HG02973 (cell line): ENCODE measurements around the gene SLC13A2.
A peak's percentile ranks its signal among the peaks of the same experiment; 100 is the strongest.

Source experiments
- ATAC-seq: cut with Tn5 transposase; IDR thresholded peaks from one replicate; pipeline ENCODE4 v1.9.1; 2021; ENCODE audit warnings: moderate library complexity; ENCODE audit not compliant: unreplicated experiment

Gene SLC13A2

DNA sequence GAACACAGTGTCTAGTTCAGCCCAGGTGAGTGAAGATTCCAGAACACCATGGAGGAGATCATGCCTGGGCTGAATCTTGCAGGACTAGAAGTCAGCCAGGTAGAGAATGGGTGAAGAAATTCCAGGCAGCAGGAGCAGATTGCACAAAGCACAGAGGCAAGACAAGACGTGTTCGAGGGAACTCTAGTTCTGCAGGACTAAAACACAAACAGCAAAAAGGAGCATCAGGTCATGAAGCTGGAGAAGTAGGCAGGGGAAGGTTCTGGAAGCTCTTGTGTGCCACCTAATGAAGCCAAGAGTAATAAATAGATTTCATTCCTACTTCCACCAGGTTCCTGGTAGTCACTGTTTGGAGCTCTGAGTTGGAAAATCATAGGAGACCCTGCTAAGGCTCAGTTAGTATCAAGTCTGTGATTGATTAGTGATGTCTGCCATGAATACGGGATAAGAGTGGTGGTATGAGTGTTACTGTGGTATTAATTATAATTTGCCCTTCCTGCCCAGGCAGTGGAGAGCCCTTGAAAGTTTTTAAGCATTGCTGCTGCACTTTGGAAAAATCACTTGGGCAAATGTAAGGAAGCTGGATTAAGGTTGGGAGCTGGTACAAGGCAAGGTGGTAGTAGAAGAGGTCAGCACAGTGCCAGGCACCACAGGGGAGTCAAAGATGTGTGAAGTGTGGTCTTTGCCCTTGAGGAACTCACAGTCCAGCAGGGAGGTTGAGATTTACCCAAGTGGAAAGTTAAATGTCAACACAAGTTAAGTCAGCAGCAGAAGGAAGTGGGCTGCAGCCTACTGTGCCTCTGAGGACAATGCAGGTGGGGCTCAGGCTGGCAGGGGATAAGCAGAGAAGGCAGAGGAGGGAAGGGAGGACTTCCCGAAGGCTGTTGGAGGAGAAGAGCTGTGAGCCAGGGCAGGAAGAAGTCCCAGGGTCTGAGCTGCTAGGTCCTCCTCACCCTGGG lies 19.2 kb downstream of the SLC13A2 start:
- ATAC-seq = no peak

DNA sequence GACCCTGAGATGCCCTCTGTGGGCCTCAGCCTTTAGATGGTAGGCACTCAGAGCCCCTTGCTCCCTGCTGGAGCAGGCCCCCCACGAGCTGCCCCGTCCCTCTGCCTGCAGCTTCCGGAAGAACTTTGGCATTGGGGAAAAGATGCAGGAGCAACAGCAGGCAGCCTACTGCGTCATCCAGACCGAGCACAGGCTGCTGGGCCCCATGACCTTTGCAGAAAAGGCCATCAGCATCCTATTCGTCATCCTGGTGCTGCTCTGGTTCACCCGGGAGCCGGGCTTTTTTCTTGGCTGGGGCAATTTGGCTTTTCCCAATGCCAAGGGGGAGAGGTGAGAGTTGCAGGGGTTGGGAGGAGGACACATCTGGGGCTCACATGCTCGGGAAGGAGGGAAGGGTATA lies 20.0 kb downstream of the SLC13A2 start:
- ATAC-seq = no peak

DNA sequence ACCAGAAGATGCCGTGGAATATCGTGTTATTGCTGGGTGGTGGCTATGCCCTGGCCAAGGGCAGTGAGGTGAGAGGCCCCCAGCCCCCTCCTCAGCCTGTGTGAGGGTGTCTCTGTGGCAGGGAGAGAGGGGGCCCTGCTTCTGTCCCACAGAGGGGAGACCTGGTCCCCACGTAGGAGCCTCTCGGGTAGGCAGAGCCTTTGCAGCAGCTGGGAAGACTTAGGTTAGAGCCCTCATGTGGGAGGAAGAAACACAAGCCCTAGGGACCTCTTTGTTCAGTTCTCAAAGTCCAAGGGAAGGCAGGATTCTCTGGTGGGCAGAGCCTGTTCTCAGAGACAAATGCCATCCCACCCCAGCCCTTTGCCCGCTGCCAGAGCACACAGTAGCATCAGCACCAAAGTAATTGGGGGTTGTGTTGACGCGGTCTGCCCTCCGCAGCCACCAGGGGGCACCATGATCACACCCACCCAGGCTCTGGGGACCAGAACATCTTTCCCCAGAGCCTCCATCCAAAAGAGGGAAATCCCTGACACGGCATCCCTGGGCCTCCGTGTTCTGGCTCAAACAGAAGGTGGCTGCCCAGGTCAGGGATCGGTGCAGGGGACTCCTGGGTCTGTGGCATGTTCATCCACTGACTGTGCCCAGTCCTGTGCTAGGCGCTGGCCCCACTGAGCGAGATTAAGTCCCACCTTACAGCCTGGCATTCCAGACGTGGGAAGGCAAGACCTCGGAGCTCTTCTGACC lies 21.2 kb downstream of the SLC13A2 start:
- ATAC-seq = no peak

DNA sequence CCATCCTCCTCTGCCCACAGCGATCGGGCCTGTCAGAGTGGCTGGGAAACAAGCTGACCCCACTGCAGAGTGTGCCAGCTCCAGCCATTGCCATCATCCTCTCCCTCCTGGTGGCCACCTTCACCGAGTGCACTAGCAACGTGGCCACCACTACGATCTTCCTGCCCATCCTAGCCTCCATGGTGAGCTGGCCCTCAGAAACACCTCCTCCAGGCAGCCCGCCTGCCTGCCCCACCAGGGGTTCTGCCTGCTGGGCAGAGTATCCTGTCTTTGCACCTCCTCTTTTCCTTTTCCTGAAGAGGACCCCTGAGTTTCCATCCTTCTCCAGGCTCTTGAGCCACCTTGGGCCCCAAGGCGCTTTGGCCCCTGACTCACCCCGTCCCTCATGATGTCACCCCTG lies 22.2 kb downstream of the SLC13A2 start:
- ATAC-seq = no peak

DNA sequence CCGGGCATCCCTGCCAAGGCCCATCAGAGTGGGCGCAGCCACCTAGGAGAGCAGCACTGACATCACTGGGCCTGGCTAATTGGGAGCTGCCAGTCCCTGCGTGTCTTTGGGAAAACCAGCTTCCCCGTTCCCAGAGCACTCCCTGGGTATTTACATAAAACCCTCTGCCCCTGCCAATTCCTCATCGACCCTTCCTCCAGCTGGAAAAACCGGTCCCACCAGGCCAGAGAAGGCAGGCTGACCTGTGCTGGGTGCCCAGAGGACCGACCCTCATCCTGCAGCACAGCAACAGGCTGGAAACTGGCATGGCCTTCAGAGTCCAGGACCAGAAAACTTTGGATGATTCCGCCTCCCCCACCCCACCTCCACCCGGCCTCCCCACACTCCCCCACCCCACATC lies 24.5 kb downstream of the SLC13A2 start:
- no peak for ATAC-seq

DNA sequence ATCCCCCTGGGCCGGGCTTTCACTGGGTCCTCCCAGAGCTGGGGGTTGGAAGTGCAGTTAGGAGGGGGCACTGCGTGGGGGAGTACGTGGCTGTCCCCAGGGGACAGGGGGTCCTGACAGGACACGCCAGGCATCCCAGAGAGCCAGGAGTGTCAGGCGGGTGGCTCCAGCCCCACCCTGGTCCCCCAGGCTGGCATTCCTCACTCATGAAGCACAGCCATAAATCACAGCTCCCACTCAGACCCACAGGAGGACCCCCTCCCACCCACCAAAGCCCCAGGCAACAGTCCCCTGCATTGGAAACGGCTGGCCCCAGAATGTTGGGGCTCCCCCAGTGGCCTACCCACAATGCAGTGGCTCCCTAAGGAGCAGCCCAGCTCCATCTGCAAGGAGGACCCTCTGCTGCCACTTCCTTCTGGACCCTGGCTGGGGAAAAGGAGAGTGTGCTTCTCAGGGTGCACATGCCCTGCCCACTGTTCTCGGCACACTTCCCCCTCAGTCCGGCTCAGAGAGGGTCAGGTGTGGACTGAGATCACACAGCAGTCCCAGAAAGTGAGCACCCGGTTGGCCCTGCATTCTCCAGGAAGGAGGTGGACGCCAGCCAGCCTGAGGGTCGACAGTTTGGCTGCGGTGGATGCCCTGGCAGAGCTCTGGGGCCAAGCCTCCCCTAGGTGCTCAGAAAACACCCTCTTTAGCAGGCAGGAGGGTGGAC lies 25.4 kb downstream of the SLC13A2 start:
- no peak for ATAC-seq

DNA sequence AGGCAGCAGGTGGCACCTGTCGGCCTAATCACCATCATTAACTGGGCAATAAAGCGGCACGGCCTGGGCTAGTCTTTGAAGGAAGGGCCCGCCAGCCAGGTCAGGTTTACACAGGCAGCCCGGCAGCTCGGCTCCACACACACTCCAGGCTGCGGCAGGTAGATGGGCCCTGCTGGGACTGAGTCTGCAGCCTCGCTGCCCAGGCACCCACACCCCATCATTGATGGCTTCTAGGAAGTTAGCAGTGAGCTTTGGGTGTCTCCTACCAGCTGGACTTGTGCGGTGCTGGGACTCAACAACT lies 25.9 kb downstream of the SLC13A2 start:
- ATAC-seq = no peak

DNA sequence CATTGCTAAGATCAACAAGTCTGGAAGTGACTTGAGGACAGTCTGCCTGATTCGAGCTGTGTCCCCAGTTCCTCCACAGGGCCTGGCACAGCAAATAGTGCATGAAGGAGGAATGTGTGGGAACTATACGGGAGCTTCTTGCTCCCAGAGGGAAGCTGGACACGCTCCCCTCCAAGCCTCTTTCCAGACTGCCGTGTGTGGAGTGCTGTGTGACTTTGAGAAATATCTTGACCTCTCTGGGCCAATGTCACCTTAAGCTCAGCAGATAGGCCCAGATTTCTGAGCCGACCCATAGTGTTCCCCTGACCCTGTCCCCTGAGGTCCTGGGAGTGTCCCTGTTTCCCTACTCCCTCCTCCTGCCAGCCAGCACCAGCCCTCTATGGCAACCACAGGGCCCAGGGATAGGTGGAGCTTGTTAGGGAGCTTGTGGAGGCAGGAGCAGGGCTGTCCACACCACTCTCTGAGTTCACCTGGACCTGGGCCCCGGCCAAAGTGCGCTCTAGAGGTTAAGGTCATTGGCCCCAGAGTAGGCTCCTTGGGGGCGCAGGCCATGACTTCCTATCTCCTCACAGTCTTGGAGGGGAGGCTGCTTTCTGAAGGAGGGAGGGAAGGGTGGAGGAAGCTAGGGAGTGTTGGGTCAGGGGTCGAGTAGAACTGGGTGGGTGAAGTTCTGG lies 26.4 kb downstream of the SLC13A2 start:
- no peak for ATAC-seq

DNA sequence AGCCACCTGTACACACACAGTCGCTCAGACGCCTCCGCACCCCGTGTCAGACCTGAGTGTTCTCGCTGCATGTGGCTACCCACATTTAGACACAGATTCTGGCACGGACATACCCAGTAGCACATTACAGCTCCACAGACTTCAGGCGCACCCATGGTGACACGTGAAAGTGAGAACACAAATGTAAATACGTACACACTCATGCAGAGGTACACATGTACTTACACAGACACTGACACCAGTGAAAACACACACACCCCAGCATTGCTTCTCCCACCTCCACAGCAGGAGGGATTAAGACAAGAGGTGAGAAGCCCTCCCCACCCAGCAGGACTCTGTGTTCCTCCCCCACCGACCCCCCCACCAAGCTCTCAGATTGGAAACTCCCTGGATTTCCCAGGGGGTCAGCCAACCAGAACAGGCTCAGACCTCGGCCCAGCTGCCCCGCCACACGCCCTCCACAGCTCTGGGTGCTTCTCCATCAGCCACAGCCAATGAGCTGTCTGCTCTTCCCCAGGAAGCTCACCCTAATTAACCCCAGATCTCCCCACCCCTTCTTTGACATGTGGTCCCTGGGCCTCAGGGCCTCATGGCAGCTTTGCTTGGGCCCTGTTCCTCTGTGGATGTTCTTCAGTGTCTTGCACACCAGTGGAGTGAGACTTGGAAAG lies 27.4 kb downstream of the SLC13A2 start:
- peak; percentile 44 for ATAC-seq

DNA sequence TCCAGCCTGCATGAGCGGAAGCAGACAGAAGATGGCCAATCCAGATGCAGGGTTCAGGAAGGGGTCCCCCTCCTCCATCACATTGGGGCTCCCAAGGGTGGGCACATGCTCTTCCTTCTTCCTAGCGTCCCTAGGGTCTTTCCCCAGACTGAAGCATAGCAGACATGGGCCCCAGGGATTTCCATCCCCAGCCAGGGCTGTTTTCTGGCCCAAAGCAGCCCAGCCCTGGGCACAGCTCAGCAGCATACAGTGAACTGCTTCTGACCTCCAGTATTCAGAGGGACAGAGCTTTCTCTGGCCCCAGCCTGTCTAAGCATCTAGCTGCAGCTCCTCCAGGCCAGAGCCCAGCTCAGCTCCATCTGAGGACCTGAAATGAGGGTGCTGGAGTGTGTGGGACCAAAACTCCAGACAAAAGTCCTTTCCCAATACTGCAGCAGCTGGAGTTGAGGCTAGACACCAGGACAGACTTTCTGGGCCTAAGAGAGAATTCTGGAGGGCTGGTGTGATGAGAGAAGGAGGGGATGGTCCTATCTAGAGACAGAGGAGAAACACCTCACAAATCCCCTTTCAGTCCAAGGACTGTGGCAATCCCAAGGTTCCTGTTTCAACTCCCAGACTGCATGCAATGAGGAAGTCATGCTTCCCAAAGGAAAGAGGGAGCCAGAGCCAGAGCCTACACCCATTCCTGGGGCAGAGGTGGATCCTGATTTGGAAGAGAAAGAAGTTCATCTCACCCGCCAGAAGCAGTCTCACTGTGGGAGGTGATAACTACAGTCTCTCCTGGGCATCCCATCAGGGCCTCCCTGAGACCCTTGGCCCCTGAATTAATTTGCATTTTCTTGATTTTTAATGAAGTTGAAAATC lies 28.2 kb downstream of the SLC13A2 start:
- ATAC-seq = no peak

DNA sequence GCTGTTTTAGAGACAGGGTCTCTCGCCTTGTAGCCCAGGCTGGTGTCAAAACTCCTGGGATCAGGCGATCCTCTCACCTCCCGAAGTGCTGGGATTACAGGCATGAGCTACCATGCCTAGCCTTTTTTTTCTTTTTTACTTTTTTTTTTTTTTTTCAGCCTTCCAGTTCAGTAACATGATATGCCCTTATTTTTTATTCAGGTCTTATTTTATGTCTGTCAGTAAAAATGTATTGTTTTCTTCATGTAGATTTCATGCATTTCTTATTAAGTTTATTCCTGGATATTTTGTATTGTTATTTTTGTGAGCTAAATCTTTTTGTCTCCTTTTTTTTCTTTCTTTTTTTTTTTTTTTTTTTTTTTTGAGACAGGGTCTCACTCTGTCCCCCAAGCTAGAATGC lies 30.0 kb downstream of the SLC13A2 start:
- ATAC-seq = no peak

DNA sequence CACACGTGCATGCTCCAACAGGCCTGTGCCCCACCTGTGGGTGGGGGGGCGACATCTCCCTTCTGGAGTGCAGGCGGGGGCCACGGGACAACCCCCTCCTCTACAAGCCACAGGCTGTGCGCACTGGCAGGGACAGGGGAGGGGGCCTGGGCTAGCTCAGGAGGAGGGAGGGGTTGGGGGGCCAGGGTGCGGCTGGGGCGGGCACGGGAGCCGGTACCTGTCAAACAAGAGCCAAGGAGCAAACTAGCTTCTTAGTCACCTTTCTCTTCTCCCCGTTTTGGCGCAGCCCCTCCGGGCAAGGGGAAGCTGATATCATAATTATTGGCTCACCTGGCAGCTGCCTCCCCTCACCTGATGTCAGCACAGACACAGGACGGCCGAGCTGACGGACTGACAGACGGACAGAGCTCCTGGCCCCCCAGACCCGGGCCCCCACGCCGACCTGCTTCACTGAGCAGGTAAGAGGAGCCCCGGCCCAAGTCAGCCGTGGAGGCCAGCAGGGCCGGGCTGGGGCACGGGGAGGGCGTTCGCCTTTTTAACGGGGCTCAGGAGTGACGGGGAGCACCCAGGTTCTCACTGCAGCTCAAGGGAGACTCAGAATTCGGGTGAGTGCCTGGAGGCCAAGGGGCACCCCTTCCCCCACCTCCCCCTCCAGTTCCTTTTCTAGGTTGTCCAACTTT lies 32.7 kb downstream of the SLC13A2 start, which contains the start of gene FOXN1:
Gene FOXN1 (plus strand): TSS at position 363 of the 680 bp plus-strand sequence. CDS start 17,622 bp downstream, outside the sequence.
- ATAC-seq = no peak

DNA sequence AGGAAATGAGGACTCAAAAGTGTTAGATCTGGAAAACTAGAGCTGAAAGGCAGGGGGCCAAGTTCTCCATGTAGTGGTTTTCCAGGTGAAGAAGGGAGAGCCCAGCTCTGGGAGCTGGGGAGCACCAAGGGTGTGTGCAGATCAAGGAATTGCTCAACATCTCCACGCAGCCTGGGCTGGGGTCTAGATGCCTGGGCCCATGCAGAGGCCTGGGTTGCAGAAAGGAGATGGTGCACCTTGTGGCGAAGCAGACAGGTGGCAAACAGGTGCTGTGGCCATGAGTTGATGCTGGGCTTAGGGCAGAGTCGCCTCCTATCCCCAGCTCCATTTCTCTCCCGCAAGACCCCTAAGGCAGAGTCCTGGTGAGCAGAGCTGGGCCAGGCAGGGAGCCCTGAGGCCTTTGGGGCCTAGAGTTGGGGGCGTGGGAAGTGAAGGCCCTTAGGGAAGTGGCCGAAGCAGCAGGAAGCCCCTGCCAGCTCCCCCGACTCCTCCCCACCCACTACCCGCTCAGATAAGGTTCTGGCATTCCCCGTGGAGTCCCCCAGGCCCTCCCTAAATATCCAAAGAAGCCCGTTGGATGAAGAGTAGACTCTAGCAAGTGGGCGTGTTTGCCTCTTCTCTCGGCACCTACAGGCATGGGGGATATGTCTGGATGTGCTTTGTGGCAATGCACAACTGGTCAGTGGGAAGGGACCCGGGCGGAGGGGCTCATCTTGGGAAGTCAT lies 33.5 kb downstream of the SLC13A2 start:
- no peak for ATAC-seq

DNA sequence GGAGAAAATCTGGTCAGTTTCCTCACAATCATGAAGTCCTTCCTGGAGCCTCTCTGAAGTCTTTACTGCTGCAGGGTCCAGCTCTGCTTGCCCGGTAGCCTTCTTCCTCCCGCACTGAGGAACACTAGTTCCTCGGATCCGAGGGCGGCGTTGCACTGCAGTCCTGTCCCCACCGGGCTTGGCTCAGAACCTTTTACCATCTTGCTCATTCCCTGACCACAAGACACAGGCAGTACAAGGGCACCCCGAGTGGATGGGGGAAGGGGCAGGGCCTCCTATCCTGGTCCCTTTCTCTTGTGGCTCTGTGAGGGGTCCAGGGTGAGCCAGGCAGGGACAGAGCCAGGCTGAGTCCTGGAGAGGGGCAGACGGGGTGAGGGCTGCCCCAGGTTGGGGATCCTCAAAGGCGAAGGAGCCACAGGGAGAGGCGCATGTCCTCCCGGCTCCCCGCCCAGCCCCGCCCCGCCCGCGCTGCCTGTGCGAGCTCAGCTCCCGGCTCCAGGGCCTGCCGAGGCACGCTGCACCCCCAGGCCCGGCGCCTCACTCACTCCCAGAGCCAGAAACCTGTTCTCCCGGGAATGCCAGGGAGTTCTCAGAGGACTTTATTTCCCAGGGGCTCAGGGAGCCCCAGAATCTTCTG lies 34.2 kb downstream of the SLC13A2 start:
- ATAC-seq = no peak

DNA sequence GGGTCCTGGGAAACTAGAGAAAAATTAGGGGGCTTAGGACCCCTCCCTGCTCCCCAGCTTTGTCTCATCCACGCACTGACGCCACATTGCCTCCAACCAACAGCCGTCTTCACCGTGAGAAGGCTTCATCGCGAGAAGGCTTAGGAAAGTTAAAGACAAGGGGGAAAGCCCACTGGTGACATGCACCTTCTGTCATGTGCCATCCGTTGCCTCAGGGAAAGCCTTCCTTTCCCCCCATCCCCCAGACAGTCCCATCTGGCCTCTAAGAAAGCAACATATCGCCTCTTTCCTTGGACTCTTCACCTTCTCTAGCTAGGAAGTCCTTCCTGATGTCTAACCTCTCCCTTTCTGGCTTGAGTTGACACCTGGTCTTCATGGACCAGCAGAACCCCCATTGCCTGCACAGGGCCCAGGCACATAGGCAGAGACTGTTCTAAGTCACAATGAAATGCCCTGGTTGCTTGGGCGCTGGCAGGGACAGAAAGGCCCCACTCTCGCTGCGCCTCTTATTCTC lies 34.8 kb downstream of the SLC13A2 start:
- no peak for ATAC-seq

DNA sequence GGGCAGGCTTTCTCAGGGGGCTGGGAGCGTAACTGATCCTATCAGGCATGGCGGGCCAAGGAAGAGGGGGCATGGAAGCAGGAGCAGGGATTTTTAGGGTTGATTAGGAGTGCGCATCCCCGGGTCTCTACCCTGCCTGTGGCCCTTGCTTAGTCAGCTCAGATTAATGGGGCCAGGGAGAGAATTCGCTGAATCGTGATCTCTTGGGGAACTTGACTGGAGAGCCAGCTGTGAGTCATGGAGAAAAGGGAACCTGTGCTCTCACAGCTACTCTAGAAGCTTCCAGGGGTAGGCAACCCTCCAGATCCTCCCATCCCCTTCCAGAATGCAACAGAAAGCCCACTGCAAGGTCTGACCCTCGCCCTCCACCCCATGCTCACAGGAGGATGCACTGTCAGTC lies 36.3 kb downstream of the SLC13A2 start:
- ATAC-seq = no peak

DNA sequence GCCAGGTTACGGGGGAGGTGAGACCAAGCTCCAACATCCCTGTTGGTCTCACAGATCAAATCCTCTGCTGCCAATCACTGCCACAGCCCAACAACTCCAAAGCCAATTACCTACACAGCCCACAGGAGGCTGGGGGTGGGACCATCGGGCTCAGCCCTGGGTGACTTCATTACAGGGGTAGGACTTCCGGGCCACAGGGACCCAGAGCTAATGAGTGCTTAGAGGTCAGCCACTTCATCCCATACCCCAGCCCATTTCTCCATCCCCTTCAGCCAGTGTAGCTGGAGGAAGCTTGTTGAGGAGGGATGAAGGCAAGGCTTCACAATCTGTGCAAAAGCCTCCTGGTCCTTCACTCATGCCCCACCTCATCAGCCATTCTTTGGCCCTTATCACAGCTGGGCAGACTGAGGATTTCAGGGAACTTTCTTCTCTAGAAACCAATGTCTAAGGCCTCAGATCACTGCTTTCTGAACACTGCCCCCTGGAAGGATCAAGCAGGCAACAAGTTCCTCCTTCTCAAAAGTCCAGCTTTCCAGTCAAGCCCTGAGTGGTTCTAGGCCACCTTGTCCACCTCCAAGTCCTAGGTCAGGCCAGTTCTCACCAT lies 38.5 kb downstream of the SLC13A2 start:
- ATAC-seq = no peak
